HG02885 (cell line): ENCODE data around the gene NPDC1.

Source experiments
- ATAC-seq: cut with Tn5 transposase; IDR thresholded peaks from one replicate; pipeline ENCODE4 v1.9.1; 2021; ENCODE audit warnings: mild to moderate bottlenecking; ENCODE audit not compliant: unreplicated experiment, poor library complexity

The NPDC1 gene

DNA sequence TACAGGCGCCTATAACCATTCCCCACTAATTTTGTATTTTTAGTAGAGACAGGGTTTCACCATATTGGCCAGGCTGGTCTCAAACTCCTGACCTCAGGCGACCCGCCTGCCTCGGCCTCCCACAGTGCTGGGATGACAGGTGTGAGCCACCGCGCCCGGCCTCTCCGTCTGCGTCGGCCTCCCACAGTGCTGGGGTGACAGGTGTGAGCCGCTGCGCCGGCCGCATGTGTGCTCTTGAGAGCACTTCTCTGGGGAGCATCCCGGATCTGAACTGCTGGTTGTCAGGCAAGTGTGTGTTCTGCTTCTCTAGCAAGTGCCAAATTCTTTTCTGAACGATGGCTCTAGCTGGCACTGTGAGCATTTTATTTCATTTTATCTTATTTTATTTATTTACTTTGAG lies 11.6 kb upstream of the NPDC1 start:
- ATAC-seq = no peak

DNA sequence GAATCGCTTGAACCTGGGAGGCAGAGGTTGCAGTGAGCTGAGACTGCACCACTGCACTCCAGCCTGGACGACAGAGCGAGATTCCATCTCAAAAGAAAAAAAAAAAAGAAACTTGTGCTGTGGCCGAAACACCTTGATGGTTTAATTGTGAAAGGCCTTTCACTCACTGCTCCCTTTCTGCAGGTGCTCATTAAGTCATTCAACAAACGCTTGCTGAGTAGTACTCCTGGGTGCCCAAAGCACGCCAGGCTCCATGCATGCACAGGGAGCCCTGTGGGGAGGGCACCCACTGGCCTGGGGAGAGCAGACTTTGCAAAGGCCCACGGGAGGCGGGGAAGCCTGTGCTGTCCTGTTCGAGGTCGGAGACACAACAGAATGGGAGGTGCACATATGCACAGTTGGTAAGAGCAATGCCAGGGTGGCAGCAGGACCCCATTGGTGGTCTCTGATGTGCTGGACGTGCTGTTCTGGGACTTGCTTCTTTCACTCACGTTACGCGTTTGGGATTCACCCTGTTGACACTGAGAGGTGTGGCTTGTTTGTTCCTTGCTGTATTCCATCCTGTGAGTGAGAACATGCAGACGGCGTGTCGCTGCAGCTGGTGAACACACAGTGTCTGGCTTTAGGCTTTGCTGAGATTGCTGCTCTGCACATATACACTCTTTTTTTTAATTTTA lies 10.9 kb upstream of the NPDC1 start:
- no peak for ATAC-seq

DNA sequence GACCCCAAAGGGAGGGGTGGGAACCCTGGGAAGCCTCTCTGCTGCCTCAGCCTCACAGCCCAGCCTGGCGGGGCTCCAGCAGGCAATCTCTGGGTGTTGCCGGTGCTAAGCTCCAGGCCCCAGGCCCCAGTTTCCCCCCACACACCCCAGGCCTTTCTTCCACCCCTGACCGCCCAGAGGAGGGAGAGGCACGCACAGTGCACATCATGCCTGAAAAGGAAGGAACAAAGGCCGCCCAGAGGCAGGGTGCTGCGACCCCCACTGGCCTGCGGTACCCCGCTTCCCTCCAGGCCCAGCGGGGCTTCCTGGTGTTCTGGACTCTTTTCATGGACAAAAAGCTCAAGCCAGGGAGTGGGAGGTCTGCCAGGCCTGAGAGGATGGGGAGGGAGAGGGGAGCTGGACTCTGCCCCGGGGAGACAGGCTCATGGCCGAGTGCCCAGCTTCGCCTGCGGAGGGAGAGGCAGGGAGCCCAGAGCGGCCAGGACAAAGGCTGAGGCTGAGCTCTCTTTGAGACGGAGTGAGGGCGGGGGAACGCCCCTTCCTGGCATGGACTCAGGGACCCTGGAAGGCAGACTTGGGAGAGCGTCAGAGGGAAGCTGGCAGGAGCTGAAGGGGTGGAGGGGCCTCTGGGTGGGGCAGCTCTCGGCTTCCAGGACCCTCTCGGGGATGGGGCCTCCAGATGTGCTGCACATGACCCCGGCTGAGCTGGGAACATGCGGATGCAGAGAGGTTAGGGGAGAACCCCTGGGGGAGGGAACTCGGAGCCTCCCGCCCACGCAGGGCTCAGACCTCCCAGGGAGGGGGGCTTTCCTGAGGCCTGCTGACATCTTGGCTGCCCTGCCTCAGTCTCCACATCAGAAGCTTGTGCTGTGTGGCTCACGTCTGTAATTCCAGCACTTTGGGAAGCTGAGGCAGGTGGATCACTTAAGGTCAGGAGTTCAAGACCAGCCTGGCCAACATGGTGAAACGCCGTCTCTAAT lies 9.7 kb upstream of the NPDC1 start:
- no peak for ATAC-seq

DNA sequence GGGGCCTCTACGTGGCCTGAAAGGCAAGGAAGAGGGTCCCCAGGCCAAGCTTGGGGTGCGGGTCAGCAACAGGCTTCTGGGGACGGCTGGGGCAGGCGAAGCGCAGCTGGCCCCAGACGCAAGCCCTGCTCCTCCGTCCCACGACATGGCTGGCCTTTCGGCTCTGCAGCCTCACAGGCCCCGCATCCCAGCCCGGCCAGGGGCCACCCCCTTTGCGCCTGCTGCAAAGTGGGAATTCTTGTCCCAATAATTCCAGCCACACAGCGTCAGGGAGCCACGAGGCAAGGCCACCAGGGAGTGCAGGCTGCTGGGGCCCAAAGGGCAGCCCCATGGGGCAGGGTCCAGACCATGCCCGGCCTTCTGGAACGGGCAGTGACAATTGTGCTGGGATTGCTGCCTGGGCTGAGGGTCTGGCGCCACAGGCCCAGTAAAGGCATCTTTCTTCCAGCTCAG lies 9.0 kb upstream of the NPDC1 start:
- ATAC-seq = no peak

DNA sequence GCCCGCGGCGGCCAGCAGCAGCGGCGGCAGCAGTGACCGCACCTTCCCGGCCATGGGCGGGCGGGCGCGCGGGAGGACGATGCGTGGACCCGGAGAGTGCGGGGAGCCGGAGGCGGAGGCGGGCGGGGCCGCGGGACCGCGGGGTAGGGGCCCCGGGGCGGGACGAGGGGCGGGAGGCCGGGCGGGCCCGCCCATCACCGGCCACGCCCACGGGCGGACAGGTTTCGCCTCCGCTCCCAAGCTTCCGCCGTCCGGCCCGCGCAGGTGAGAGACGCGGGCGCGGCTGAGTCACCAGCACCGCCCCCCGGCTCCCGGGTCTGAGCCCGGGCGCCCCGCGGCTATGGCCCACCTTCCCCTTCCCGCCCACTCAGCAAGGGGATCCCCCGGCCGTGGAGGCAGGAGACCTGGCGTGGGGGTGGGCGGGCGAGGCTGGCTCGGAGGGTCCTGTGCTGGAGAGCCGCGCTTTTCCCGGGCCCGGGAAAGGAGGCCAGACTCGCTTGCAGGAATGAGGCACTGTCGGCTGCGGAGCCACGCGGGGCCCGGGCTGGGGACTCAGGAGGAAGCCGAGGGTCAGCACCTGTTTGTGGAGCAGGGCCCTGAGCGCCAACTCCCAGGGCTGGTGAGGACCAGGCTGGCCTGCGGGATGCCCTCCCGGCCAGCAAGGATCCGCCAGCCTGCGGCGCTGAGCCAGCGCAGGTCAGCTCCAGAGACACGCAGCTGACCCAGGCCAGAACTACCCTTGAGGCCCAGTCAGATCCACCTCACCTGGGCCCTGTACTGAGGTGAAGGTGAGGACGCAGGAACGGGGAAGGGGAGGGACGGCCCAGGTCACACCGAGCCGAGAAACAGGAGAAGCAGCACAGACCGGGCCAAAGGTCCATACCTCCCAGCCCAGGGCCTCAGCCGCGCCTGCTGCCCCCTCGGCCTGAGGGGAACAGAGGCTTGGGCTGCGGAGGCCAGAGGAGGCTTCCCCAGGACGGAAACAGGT lies 8.3 kb upstream of the NPDC1 start, which contains the start of gene ENTPD2:
TSS of gene ENTPD2 (minus strand) at position 118 of the 988 bp plus-strand sequence. CDS start at position 54, 64 bp downstream.
- ATAC-seq = no peak

DNA sequence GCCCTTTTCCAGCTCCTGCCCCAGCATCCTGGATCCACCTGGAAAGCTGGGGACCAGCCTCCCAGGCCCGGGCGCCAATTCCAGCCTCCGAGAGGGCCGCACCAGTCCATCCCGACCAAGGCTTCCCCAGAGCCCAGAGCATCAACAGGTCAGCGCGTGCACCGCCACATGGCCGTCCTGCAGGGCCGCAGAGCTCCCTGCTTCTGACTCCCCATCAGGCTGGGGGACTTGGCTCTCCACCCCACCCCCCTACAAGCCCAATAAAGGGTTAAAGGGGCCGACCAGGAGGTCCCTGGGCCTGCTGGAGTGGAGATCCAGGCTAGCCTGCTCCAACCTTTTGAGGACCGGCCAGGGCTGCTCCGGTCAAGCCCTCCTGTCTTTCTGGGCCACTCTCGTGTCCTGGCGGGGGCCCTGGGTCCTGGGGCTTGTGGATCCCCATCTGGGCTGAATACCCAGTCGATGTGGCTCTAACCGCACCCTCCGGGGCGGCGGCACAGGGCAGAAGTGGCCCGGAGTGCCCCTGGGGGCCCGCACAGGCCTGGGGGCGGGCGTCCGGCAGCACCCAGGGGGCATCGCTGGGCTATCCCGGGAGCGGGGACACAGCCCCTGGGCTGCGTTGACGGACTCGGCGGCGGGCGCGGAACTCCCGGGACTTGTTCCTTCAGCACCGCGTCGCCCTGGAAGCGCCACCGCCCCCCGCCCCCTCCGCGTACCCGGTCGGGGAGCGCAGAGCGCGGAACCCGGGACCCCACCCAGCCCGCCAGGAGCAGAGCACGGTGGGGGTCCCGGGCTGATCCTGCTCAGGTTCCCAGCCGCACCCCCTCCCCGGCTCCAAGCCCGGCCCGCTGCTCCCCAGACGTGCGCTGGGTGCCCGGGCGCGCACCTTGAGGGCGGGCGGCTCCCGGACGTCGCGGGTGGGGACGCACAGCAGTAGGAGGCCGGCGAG lies 7.3 kb upstream of the NPDC1 start:
- ATAC-seq = no peak

DNA sequence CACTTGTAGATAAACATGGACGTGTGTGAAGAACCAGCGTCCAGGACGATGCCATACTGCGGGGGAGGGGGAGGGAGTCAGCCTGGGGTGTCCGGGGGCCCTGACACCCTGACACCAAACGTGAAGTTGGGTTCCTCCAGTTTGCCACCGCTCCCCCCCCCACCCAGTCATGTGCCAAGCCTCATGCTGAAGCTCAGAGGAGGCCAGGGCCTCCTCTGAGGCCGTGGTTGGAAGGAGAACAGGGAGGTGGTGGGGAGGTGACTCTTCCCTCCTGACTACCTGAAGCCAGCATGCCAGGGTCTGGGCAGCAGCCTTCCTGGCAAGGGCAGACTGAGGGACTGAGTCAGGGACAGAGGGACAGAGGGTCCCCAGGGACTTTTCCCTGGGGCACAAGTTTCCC lies 6.3 kb upstream of the NPDC1 start:
- no peak for ATAC-seq

DNA sequence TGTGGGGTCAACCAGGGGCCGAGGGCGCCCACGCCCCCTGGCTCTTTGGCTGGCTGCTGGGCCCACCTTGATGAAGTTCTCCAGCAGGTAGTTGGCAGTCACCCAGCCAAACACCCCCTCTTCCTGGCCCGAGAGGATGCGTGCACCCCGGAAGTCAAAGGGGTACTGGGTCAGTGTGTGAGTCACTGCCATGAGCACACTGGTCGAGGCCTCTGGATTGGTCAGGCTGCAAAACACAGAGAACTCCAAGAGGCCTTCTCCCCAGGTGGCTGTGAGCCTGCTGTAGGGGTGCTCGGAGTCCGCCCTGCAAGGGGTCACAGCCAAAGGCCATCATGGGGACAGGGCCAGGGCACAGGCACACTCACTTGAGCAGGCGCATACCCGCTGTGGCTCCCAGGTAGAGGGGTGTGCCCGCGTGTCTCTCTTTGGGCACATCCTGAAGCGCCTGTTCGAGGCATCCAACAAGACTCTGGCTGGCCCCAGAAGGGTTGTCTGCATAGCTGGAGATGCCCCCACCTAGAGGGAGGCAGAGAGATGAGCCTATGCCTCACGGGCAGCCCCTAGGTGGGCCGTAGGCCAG lies 5.3 kb upstream of the NPDC1 start:
- ATAC-seq = no peak

DNA sequence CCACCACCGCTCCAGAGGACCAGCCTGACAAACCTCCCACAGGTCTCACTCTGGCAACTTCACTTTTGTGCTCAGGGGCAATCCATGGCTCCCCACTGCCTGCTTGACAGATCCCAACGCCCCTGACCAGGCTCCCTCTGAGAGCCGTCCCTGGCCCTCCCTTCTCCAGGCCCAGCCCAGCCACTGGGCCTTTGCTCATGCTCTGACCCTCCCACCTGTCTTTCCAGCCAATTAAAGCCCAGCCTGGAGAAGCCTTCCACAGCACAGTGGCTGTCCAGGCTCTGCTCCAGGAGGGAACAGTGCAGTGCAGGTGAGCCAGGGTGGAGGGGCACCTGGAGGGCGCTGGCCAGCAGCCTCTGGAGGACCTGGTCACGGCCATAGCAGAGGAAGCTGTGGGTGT lies 4.6 kb upstream of the NPDC1 start:
- ATAC-seq = no peak

DNA sequence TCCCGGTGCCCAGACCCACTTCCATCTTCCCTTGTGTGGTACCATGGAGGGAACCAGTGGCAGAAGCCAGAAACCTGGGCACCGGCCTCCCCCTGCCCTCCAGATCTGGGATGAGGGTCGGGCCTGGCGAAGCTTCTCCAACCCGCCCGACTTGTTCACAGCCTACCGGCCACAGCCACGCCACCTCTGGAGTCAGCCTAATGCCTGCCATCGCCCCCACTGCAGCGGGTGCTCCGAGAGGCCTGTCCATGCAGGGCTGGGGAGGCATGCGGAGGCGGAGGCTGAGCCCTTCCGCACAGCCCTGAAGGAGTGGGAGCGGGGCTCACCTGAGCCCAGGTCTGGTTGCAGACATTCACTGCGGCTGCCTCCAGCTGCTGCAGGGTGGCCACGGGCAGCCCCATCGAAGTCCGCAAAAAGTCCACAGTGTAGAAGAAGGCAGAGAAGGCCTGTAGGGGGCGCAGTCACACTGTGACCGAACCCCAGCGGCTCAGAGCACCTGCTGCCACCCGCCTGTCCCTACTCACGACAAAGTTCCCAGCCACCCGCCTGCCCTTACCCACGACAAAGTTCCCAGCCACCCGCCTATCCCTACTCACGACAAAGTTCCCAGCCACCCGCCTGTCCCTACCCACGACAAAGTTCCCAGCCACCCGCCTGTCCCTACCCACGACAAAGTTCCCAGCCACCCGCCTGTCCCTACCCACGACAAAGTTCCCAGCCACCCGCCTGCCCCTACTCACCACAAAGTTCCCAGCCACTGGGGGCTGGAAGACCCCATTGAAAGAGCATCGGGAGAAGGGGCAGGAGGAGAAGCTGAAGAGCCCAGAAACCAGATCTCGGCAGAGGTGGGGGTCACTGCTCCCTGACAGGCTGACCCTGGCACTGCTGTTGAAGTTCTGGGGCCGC lies 3.8 kb upstream of the NPDC1 start:
- ATAC-seq = peak; percentile 40

DNA sequence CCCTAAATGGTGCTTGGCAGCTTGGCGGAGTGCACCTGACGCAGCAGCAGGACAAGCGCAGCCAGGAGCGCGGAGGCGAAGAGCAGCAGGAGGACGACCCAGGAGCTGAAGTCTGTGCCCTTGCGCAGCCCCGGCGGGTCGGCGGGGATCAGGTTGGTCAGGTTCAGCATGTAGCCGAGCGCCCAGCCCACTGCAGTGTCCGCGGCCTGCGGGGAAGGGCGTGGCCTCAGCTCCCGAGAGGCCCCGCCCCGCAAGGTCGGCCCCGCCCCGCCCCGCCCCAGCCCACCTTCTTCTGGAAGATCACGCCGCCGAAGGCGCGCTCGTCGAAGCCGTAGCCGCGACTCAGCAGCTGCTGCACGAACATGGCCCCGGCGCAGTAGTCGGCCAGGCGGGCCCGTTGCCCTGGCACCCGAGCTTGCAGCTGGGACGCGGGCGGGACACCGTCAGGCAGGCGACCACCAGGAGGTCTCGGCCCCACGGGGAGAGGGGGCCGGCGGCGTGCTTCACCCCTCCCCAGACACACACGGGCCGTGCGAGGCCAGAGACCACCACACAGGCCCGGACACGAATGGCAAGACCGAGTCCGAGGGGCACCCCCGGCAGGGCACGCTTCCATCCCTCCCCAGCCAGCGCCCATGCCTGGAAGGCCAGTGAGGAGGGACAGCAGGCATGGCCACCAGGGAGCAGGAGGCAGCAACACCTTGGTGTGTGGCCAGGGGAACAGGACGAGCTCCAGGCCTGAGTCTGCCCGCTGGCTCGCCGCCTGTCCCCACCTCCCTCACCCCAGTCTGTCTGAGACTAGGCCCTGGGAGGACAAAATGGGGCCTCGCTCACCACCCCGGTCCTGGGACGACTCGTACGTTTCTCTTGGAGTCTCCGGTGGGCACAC lies 2.9 kb upstream of the NPDC1 start:
- ATAC-seq = no peak

DNA sequence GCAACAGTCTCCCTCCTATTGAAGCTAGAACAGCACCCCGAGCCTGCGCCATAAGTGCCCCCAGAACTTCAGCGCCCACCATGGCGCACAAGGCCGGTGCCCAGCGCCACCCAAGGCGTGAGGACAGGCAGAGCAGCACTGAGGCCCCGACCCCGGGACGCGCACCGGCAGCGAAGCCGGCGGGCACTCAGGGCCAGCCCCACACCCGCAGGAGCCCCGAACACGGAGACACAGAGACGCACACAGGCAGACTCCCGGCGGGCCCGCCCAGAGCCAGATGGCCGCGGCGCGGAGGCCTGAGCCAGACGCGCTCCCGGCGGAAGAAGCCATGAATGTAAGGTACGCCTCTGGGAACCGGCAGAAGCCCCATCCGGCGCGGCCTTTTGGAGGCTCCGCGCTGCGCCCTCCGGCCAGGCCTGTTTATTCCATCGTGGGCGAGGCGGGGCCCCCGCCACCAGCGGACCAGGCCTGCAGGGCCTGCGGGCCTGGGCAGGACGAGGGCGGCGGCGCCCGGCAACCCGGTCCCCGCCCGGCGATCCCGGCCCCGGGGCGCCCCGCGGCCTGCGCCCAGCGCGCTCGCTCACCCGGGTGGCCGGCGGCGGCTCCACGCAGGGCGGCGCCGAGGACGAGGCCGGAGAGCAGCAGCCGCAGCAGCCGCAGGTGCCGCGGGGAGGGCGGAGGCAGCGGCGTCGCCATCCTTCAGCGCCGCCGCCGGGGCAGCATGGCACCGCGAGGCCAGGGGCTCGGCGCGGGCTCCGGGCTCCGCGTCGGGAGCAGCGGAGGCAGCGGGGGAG lies 486 bp downstream of the NPDC1 start:
- no peak for ATAC-seq

DNA sequence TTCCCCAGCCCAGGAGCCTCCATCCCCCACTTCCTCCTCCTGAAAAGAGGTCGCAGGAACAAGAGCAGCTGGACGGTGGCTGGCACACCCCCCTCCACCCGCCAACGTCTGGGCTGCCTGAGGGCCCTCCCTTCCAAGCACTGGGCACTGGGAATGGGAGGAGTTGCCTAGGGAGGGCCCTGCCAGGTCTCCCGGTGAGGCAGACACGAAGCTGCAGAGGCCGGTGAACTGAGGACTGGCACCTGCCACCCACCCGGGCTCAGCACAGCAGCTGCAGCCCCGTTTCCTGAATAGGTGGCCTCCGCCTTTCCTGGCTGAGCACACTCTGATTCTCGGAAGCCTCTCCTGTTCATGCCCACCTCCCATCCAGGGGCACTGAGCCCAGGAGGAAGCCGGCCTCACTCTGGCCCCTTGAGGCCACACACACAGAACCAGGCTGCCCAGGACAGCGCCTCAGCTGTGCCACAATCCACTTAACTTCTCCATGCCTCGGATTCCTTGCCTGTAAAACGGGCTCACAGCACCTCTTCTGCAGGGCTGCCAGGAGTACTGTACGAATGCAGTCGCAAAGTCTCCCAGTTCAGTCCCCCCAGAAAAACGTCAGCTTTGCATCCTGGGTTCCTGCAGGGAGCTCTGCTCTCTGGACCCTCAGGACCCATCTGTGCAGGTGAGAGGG lies 1.3 kb downstream of the NPDC1 start:
- no peak for ATAC-seq

DNA sequence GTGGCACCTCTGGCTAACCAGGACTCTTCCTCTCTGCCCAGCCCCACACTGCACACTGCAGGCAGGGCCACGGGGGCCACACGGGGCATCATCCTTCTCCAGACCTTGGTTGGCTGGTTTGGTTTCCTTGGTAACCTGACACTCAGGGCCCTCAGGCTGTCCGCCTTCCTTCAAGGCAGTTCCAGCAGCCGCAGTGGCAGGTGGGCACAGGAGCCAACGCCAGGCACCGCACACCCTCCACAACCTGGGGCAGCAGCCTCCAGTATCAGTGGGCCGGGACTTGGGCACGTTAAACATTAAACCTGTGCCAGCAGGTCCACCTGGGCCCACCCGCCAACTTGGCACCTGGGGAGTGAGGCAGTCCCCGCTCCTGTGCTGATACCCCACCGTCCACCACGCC lies 1.9 kb downstream of the NPDC1 start:
- ATAC-seq = no peak
